Measurements from ENCODE around the gene HOXD11. TPM values are rescaled to one million over a fixed set of nuclear protein-coding genes. Genes with fewer than 3 reads are reported as not detected.

Gene HOXD11
- total RNA-seq, 1 experiment from 2014 or later = not detected

- DNase-seq (ENCODE audit: low spot score) = no peak
These were observed 24.7 kb downstream of the HOXD11 start for GRCh38 chr2:176131848-176132158.

- no peak for DNase-seq (ENCODE audit: low spot score)
These were observed 25.4 kb downstream of the HOXD11 start for GRCh38 chr2:176132205-176133171.

- no peak for DNase-seq (ENCODE audit: low spot score)
These were observed 26.3 kb downstream of the HOXD11 start for GRCh38 chr2:176133389-176133788.

GRCh38 chr2:176134035-176134434 lies 27.0 kb downstream of the HOXD11 start:
- no peak for DNase-seq (ENCODE audit: low spot score)

GRCh38 chr2:176135035-176135440 lies 28.0 kb downstream of the HOXD11 start:
- DNase-seq (ENCODE audit: low spot score) = no peak

GRCh38 chr2:176136374-176137251 lies 29.5 kb downstream of the HOXD11 start:
- no peak for DNase-seq (ENCODE audit: low spot score)

- DNase-seq (ENCODE audit: low spot score) = no peak
These were observed 30.1 kb downstream of the HOXD11 start for GRCh38 chr2:176137252-176137580.

GRCh38 chr2:176137906-176138305 lies 30.8 kb downstream of the HOXD11 start:
- DNase-seq (ENCODE audit: low spot score) = no peak

GRCh38 chr2:176138526-176138922 lies 31.4 kb downstream of the HOXD11 start:
- no peak for DNase-seq (ENCODE audit: low spot score)

- no peak for DNase-seq (ENCODE audit: low spot score)
These were observed 32.0 kb downstream of the HOXD11 start for GRCh38 chr2:176138923-176139660.

GRCh38 chr2:176139661-176140512 lies 32.8 kb downstream of the HOXD11 start:
- DNase-seq (ENCODE audit: low spot score) = no peak

- DNase-seq (ENCODE audit: low spot score) = peak; percentile 81
These were observed 33.6 kb downstream of the HOXD11 start for GRCh38 chr2:176140513-176141317.

GRCh38 chr2:176142281-176142680 lies 35.2 kb downstream of the HOXD11 start:
- no peak for DNase-seq (ENCODE audit: low spot score)

- no peak for DNase-seq (ENCODE audit: low spot score)
These were observed 38.2 kb downstream of the HOXD11 start for GRCh38 chr2:176145085-176145969.

- no peak for DNase-seq (ENCODE audit: low spot score)
These were observed 39.0 kb downstream of the HOXD11 start for GRCh38 chr2:176146101-176146500.

GRCh38 chr2:176146645-176147044 lies 39.6 kb downstream of the HOXD11 start:
- DNase-seq (ENCODE audit: low spot score) = no peak

- DNase-seq (ENCODE audit: low spot score) = no peak
These were observed 40.2 kb downstream of the HOXD11 start for GRCh38 chr2:176147210-176147799.

GRCh38 chr2:176147800-176148496 lies 40.9 kb downstream of the HOXD11 start:
- DNase-seq (ENCODE audit: low spot score) = no peak
